Nephron (organoid): ENCODE data around the gene B4GALT1.
A peak's percentile ranks its signal among the peaks of the same experiment; 100 is the strongest.

Source experiments
- H3K27ac Mint-ChIP-seq, 3 experiments: 2 replicates each; pipeline ENCODE4 v1.8.0; 2020; ENCODE audit warnings: mixed read lengths in 3 of 3, mild to moderate bottlenecking in 2 of 3, moderate library complexity in 1 of 3
- H3K27me3 Mint-ChIP-seq: 2 replicates; pipeline ENCODE4 v1.8.0; 2021; ENCODE audit warnings: low read depth, mild to moderate bottlenecking, moderate library complexity, mixed read lengths
- H3K36me3 Mint-ChIP-seq: 2 replicates; pipeline ENCODE4 v1.8.0; 2020; ENCODE audit warnings: low read depth, mixed read lengths
- H3K4me1 Mint-ChIP-seq: 2 replicates; pipeline ENCODE4 v1.8.0; 2020; ENCODE audit warnings: mixed read lengths
- H3K4me3 Mint-ChIP-seq, 3 experiments: 2 replicates each; pipeline ENCODE4 v1.8.0; 2020; ENCODE audit warnings: mild to moderate bottlenecking in 3 of 3, mixed read lengths in 3 of 3, moderate library complexity in 2 of 3
- H3K9me3 Mint-ChIP-seq: 2 replicates; pipeline ENCODE4 v1.8.0; 2020; ENCODE audit warnings: mixed read lengths
- TF ChIP-seq, protein P1 (sequence below), 3 experiments: fragments of 200-600 bp; sonication (generic); IDR thresholded peaks; one replicate each; pipeline ENCODE4 v1.5.0; 2021; ENCODE audit warnings: antibody characterized with exemption in 3 of 3; ENCODE audit not compliant: unreplicated experiment in 3 of 3

The B4GALT1 gene

DNA sequence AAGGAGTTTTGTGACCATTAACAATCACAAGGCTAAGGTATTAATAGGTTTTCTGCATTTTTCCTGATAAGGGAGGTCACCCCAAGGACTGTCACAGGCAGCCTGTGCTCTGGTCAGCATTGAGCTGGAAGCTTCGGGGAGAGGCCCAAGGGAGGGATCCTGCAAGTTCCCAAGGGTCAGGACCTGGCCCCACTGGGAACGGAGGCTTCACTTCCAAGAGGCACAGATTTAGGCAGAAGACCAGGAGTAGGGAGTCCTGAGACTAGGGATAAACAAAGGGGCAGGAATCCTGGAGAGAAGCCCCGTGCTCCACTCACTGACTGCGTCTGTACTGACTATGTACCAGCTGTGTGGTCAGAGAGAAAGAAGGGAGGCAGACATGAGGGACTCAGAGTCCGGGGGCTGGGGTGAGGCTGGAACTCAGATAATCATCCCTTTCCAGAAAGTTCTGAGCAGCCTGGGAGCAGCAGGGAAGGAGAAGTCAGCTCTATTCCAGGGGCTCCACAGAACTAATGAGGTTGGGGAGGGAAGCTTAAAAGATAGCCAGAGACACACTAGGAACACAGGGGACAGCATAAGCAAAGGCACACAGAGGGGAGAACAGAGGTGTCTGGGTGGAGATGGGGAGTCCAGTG lies 37.8 kb downstream of the B4GALT1 start:
- peak overlapping the region; percentile 32 to 88 (median 55) for H3K27ac Mint-ChIP-seq

DNA sequence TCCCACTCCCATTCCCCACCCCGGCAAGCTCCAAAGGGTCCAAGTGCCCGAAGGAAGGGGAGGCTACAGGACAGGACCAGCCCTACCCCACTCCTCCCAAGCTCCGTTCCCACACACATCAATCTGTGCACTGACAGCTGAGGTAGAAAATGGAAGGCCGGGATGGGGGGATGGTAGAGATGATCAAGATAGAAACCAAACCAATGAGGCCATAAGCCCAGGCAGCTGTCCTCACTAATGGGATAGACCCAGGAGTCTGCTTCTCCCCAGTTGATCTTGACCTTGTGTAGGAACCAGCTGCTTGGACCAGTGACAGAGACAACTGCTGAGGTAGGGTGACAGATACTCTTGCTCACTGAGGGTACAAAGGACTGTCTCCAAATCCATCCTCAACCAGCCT lies 38.6 kb downstream of the B4GALT1 start:
- H3K27ac Mint-ChIP-seq, result peak overlapping the region; percentile 32 to 88 (median 55)
- H3K4me3 Mint-ChIP-seq, result peak overlapping the region in 1 of 3 experiments; percentile 34
- H3K9me3 Mint-ChIP-seq, result no peaks in the 10 kb centered on the region
- peaks cover 65% of the 10 kb centered on the region for H3K36me3 Mint-ChIP-seq
- peaks cover 3% of the 10 kb centered on the region for H3K27me3 Mint-ChIP-seq
- peaks cover 70% of the 10 kb centered on the region for H3K4me1 Mint-ChIP-seq
- TF ChIP-seq, protein P1, sequence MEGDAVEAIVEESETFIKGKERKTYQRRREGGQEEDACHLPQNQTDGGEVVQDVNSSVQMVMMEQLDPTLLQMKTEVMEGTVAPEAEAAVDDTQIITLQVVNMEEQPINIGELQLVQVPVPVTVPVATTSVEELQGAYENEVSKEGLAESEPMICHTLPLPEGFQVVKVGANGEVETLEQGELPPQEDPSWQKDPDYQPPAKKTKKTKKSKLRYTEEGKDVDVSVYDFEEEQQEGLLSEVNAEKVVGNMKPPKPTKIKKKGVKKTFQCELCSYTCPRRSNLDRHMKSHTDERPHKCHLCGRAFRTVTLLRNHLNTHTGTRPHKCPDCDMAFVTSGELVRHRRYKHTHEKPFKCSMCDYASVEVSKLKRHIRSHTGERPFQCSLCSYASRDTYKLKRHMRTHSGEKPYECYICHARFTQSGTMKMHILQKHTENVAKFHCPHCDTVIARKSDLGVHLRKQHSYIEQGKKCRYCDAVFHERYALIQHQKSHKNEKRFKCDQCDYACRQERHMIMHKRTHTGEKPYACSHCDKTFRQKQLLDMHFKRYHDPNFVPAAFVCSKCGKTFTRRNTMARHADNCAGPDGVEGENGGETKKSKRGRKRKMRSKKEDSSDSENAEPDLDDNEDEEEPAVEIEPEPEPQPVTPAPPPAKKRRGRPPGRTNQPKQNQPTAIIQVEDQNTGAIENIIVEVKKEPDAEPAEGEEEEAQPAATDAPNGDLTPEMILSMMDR (IDR thresholded peaks at IDR 0.05; ENCODE audit: unreplicated experiment in 3 of 3), result no peak

More for the DNA sequence above, 37.8 kb downstream of the B4GALT1 start:
- peaks cover 3% of the 10 kb centered on the region for H3K27me3 Mint-ChIP-seq
- H3K36me3 Mint-ChIP-seq, result peaks cover 68% of the 10 kb centered on the region
- no peaks in the 10 kb centered on the region for H3K9me3 Mint-ChIP-seq
- TF ChIP-seq, protein P1 (IDR thresholded peaks at IDR 0.05; ENCODE audit: unreplicated experiment in 3 of 3), result no peak
- peak overlapping the region in 1 of 3 experiments; percentile 9 for H3K4me3 Mint-ChIP-seq
- peaks cover 71% of the 10 kb centered on the region for H3K4me1 Mint-ChIP-seq

DNA sequence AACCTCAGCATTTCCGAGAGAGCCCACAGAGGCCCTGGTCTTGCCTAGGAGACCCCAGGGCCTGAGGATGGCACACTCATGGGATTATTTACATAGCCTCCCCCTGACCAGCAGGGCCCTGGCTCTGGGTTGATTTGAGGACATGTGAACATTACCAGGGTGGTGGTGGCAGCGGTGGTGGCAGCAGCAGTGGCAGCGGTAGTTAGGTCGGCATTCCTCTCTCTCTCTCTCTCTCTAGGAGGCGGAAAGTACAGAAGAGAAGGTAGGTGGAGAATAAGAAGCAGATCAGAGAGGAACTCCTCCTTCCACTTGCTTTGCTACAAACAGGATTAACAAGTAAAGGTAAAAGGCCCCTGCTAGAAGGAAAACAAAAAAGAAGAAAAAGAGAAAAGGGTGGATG lies 39.3 kb downstream of the B4GALT1 start:
- peaks cover 61% of the 10 kb centered on the region for H3K36me3 Mint-ChIP-seq
- TF ChIP-seq, protein P1 (IDR thresholded peaks at IDR 0.05; ENCODE audit: unreplicated experiment in 3 of 3), result no peak
- no peak overlapping the region for H3K4me3 Mint-ChIP-seq
- H3K9me3 Mint-ChIP-seq, result no peaks in the 10 kb centered on the region
- H3K27ac Mint-ChIP-seq, result peak overlapping the region; percentile 16 to 62 (median 39)
- peaks cover 67% of the 10 kb centered on the region for H3K4me1 Mint-ChIP-seq
- no peaks in the 10 kb centered on the region for H3K27me3 Mint-ChIP-seq

DNA sequence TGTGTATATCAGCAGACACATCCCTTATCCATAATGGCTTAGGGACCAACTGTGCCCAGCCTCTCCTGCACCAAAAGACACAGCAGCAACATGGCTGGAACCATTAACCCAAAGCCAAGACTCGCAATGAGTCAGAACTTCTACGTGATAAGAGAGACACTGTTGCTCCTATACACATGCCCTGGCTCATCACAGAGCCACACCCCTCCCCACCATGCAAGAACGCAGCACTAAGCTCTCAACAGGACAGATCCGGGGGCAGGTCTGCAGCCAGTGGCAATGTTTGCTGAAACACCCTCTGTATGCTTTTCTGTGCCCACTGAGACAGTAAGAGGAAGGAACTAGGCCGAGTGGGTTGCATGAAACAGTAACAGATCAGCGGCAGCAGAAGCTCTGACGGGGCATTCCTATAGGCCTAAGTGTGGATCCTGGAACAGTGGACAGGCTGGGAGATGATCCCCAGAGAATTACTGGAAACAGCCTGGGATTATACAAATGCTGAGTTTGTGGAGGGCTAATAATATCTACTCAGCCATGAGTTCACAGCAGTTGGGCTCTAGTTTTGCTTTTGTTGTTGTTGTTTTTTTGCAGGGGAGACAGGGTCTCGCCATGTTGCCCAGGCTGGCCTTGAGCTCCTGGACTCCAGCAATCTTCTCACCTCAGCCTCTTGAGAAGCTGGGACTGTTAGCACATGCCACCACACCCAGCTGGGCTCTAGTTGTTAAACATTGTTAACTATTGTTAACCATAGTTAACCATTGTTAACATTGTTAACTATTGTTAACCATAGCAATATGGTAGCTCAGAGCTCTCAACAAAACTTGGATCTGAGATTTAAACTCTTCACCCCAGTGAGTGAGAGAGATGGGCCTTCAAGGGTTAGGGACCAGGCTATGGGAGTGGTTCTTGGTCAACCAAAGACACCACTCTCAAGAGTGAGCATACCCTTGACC lies 41.0 kb downstream of the B4GALT1 start:
- Mint-ChIP-seq H3K9me3 (no peaks in the 10 kb centered on the region), H3K27ac (peak overlapping the region; percentile 64 to 90 (median 73)), H3K4me1 (peaks cover 57% of the 10 kb centered on the region), H3K27me3 (no peaks in the 10 kb centered on the region), H3K4me3 (no peak overlapping the region), H3K36me3 (peaks cover 52% of the 10 kb centered on the region)
- TF ChIP-seq, protein P1 (IDR thresholded peaks at IDR 0.05; ENCODE audit: unreplicated experiment in 3 of 3), result no peak

DNA sequence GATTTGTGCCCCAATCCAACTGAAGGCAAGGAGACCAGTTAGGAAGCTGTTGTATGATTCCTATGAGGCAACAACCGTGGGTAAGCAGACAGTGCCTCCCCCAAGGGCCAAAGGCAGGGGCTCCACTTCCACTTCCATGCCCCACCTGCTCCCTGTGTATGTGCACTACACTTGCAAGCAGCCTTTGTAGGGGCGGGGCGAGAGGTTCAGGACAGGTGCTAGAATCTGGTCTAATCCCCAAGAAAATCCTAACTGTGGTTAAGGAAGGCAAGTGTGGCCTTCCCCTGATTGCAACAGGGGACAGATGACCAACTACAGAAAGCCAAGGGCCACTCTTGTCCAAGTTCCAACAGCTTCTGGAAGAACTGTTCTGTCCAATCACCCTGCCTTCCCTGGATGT lies 41.7 kb downstream of the B4GALT1 start:
- H3K27me3 Mint-ChIP-seq, result no peaks in the 10 kb centered on the region
- H3K27ac Mint-ChIP-seq, result peak overlapping the region; percentile 74 to 90 (median 77)
- no peaks in the 10 kb centered on the region for H3K9me3 Mint-ChIP-seq
- peaks cover 53% of the 10 kb centered on the region for H3K4me1 Mint-ChIP-seq
- TF ChIP-seq, protein P1 (IDR thresholded peaks at IDR 0.05; ENCODE audit: unreplicated experiment in 3 of 3), result no peak
- H3K36me3 Mint-ChIP-seq, result peaks cover 50% of the 10 kb centered on the region
- H3K4me3 Mint-ChIP-seq, result no peak overlapping the region
